ENCODE data around the gene ELMOD2. TPM values are rescaled to one million over a fixed set of nuclear protein-coding genes. Genes with fewer than 3 reads are reported as not detected.
A peak's percentile ranks its signal among the peaks of the same experiment; 100 is the strongest.

The ELMOD2 gene
- total and polyA plus RNA-seq, 4 donors, result 7.5 to 47.5 (median 15.5) TPM

DNA sequence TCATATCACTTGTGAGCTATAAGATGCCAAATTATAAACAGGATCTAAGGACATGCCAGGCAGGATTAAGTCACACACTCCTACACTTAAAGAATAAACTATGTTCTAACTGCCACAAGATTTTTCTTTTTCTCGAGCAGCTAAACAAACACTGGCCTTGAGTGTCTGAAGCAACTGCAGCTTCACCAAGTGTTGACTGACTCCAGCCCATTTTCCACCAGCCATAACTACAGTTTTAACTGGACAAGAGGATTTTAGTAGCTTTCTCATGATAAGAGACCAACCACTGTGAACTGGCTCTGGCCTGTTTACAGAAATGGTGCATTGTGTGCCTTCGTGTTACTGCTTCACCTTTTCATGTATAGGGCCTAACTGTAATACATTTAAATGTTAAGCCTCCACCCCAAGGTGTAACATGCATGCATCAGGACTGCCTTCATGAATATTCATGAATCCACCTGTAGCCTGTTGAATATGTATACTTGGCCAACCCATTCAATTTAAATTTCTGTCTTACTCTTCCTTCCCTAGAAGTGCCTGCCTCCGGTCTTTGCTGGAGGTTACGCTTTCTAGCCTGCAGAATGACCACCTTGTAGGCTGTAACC is 34.0 kb downstream of the ELMOD2 start:
- Histone ChIP-seq H3K27ac (ENCODE audit: low read depth in 1 of 2, low read length in 1 of 2) (no peak overlapping the region), H3K4me1 (ENCODE audit: control insufficient read depth in 5 of 5, insufficient read depth in 5 of 5, low read length in 5 of 5) (peaks cover 0 to 27% (median 10%) of the 10 kb centered on the region in 5 donors), H3K9ac (ENCODE audit: insufficient read depth in 1 of 2, low read length in 2 of 2) (no peak overlapping the region), H3K36me3 (ENCODE audit: control insufficient read depth in 4 of 4, insufficient read depth in 4 of 4, low read length in 4 of 4) (no peaks in the 10 kb centered on the region), H3K4me3 (no peak overlapping the region), H3K9me3 (ENCODE audit: control insufficient read depth in 4 of 4, insufficient read depth in 3 of 4, low read length in 3 of 4) (no peaks in the 10 kb centered on the region), H3K27me3 (ENCODE audit: control insufficient read depth in 3 of 3, insufficient read depth in 3 of 3, low read length in 2 of 3) (no peaks in the 10 kb centered on the region)
- 71 to 76% methylated on average over 4 of the region's 4 CpGs for WGBS, 2 donors
- no peak for ATAC-seq (ENCODE audit: insufficient read depth, low FRiP score)
- DNase-seq, result peak in 2 of 3 donors; percentile 34 to 50
- TF ChIP-seq, protein P1, sequence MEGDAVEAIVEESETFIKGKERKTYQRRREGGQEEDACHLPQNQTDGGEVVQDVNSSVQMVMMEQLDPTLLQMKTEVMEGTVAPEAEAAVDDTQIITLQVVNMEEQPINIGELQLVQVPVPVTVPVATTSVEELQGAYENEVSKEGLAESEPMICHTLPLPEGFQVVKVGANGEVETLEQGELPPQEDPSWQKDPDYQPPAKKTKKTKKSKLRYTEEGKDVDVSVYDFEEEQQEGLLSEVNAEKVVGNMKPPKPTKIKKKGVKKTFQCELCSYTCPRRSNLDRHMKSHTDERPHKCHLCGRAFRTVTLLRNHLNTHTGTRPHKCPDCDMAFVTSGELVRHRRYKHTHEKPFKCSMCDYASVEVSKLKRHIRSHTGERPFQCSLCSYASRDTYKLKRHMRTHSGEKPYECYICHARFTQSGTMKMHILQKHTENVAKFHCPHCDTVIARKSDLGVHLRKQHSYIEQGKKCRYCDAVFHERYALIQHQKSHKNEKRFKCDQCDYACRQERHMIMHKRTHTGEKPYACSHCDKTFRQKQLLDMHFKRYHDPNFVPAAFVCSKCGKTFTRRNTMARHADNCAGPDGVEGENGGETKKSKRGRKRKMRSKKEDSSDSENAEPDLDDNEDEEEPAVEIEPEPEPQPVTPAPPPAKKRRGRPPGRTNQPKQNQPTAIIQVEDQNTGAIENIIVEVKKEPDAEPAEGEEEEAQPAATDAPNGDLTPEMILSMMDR (IDR thresholded peaks at IDR 0.05; ENCODE audit: control extremely low read depth, extremely low read depth), result no peak

DNA sequence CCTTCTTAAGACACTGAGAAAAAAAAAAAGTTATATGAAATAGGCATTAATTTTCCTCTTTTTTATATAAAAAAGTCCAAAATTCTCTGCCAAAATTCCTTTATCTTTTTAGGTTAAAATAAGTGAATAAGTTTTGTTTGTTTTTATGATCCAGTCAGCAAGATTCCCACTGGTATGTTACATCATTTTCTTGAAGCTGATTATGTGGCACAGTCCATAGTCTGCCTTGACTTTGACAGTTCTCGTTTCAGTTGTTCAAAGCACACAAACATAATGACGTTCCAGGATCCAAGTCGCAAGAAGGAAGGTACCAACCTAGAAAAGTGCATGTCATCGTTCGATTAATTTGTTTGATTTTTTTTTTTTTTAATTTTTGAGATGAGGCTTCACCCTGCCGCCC is 35.7 kb downstream of the ELMOD2 start:
- Histone ChIP-seq H3K27ac (ENCODE audit: low read depth in 1 of 2, low read length in 1 of 2) (no peak overlapping the region), H3K4me3 (no peak overlapping the region), H3K4me1 (ENCODE audit: control insufficient read depth in 5 of 5, insufficient read depth in 5 of 5, low read length in 5 of 5) (peaks cover 0 to 27% (median 10%) of the 10 kb centered on the region in 5 donors), H3K36me3 (ENCODE audit: control insufficient read depth in 4 of 4, insufficient read depth in 4 of 4, low read length in 4 of 4) (no peaks in the 10 kb centered on the region), H3K9me3 (ENCODE audit: control insufficient read depth in 4 of 4, insufficient read depth in 3 of 4, low read length in 3 of 4) (no peaks in the 10 kb centered on the region), H3K9ac (ENCODE audit: insufficient read depth in 1 of 2, low read length in 2 of 2) (no peak overlapping the region), H3K27me3 (ENCODE audit: control insufficient read depth in 3 of 3, insufficient read depth in 3 of 3, low read length in 2 of 3) (no peaks in the 10 kb centered on the region)
- WGBS, 2 donors, result 82 to 84% methylated on average over 6 of the region's 6 CpGs
- ATAC-seq (ENCODE audit: insufficient read depth, low FRiP score), result no peak
- TF ChIP-seq, protein P1 (IDR thresholded peaks at IDR 0.05; ENCODE audit: control extremely low read depth, extremely low read depth), result no peak
- DNase-seq, result peak; percentile 63 to 95 (median 91)

DNA sequence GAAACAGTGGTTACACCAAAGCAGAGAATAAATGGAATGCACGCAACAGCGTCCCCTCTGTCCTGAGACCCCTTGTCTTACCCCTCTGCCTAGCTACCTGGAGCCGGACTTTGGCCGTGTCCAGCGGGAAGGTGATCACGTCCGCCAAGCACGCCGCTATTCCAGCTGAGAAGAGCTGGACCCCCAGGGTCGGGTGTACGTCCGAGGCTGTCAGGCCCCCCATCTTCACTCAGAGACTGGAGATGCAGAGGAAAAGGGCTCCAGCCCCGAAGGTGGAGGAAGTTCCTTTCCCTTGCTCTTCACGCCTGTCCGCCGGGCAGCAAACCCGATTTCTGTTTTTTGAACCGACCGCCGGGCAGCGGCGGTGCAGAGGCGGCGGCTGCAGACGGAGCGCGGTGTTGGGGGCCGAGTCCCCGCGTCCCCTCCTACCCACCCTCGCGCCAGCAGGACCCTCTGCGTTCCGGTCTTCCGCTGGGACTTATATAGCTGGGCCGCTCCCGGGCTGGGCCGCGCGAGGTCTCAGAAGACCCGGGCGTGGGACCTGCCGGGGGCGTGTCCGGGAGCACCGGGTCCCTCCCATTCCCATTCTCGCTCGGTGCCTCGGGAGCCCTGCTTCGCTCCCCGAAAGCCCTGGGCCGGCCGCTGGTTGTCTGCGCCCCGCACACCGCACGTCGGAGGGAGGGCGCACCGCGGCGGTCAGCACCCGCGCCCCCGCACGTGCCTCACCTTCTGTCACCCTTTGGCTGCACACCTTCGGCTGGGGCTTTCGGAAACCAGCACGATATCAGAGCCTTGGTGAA is 44.7 kb downstream of the ELMOD2 start, which contains the start of gene UCP1:
Gene UCP1, minus strand, starts transcription at position 455 of the 800 bp plus-strand sequence. Its CDS starts 232 bp downstream, at position 223.
- peak within 1 kb of the TSS; percentile 29 for H3K4me3 ChIP-seq
- TF ChIP-seq, protein P1 (IDR thresholded peaks at IDR 0.05; ENCODE audit: control extremely low read depth, extremely low read depth), result no peak
- peaks cover 0 to 14% (median 11%) of the 10 kb centered on the region in 5 donors for H3K4me1 ChIP-seq (ENCODE audit: control insufficient read depth in 5 of 5, insufficient read depth in 5 of 5, low read length in 5 of 5)
- ATAC-seq (ENCODE audit: insufficient read depth, low FRiP score) (peak; percentile 68), DNase-seq (peak; percentile 34 to 44 (median 41))
- H3K9me3 ChIP-seq (ENCODE audit: control insufficient read depth in 4 of 4, insufficient read depth in 3 of 4, low read length in 3 of 4), result peaks cover 0 to 9% (median 0%) of the 10 kb centered on the region in 4 donors
- no peak within 1 kb of the TSS for H3K9ac ChIP-seq (ENCODE audit: insufficient read depth in 1 of 2, low read length in 2 of 2)
- H3K27ac ChIP-seq (ENCODE audit: low read depth in 1 of 2, low read length in 1 of 2), result no peak within 1 kb of the TSS
- 3% methylated on average over 61 to 69 of the region's 69 CpGs for WGBS, 2 donors
- H3K27me3 ChIP-seq (ENCODE audit: control insufficient read depth in 3 of 3, insufficient read depth in 3 of 3, low read length in 2 of 3), result peaks cover 5 to 58% (median 56%) of the 10 kb centered on the region in 3 donors
- H3K36me3 ChIP-seq (ENCODE audit: control insufficient read depth in 4 of 4, insufficient read depth in 4 of 4, low read length in 4 of 4), result no peaks in the 10 kb centered on the region
